Measurements from ENCODE around the gene PHOX2B.

GRCh38 chr4:41714364-41715000 lies 34.0 kb downstream of the PHOX2B start:
- TF ChIP-seq POLR2AphosphoS5 (IDR thresholded peaks at IDR 0.05; ENCODE audit: low read depth, low read length), result no peak
- TF ChIP-seq PAX5 (IDR thresholded peaks at IDR 0.05; ENCODE audit: insufficient read depth, low read length, severe bottlenecking), result no peak
- no peak for TF ChIP-seq POLR2A (IDR thresholded peaks at IDR 0.05; ENCODE audit: low read depth, low read length)
- no peak for TF ChIP-seq POU2F2 (IDR thresholded peaks at IDR 0.05; ENCODE audit: low read depth, low read length)
